ENCODE results near the gene SLC9A3.

The SLC9A3 gene

GRCh38 chr5:441996-442334 lies 82.3 kb downstream of the SLC9A3 start:
- TF ChIP-seq EZH2 (IDR thresholded peaks at IDR 0.05; ENCODE audit: borderline replicate concordance, low read length) (no peak), CTCF (IDR thresholded peaks at IDR 0.05; ENCODE audit: low read length) (no peak)
- H3F3A ChIP-seq (ENCODE audit: insufficient read depth, low read length), result peaks cover 2% of the 10 kb centered on the region
- no peaks in the 10 kb centered on the region for H4K20me1 ChIP-seq (ENCODE audit: insufficient read depth, low read length)
- H3K4me1 ChIP-seq (ENCODE audit: insufficient read depth, low read length, severe bottlenecking), result peaks cover 42% of the 10 kb centered on the region
- H2AFZ ChIP-seq (ENCODE audit: low read length), result no peak overlapping the region
- H3K4me3 ChIP-seq (ENCODE audit: low read depth, low read length, poor library complexity, severe bottlenecking), result peak overlapping the region; percentile 91
- no peak overlapping the region for H3K27ac ChIP-seq (ENCODE audit: low read depth, low read length, poor library complexity, severe bottlenecking)
- H3K9me2 ChIP-seq (ENCODE audit: low read depth, low read length), result no peaks in the 10 kb centered on the region
- H3K9ac ChIP-seq (ENCODE audit: low read length), result peak overlapping the region; percentile 88
- H3K9me3 ChIP-seq (ENCODE audit: low read length), result no peaks in the 10 kb centered on the region
- H3K36me3 ChIP-seq (ENCODE audit: insufficient read depth, low read length), result peaks cover 11% of the 10 kb centered on the region; the same call in 1 of the 2 replicates
- H3K27me3 ChIP-seq (ENCODE audit: insufficient read depth, low read length), result no peaks in the 10 kb centered on the region
- 0 out of 2 replicates have a peak, but pooled peaks cover 7% of the 10 kb centered on the region for H3K79me2 ChIP-seq (ENCODE audit: insufficient read depth, low read length)
- peak overlapping the region; percentile 89 for H3K4me2 ChIP-seq (ENCODE audit: low read length)

- Histone ChIP-seq H2AFZ (ENCODE audit: low read length) (no peak overlapping the region), H4K20me1 (ENCODE audit: insufficient read depth, low read length) (no peaks in the 10 kb centered on the region), H3K4me3 (ENCODE audit: low read depth, low read length, poor library complexity, severe bottlenecking) (no peak overlapping the region), H3K9me2 (ENCODE audit: low read depth, low read length) (no peaks in the 10 kb centered on the region), H3K36me3 (ENCODE audit: insufficient read depth, low read length) (peaks cover 2% of the 10 kb centered on the region; the same call in 1 of the 2 replicates), H3K9ac (ENCODE audit: low read length) (no peak overlapping the region), H3K27ac (ENCODE audit: low read depth, low read length, poor library complexity, severe bottlenecking) (peak overlapping the region; percentile 41), H3K9me3 (ENCODE audit: low read length) (no peaks in the 10 kb centered on the region), H3K4me2 (ENCODE audit: low read length) (no peak overlapping the region; the same call in 1 of the 2 replicates), H3K27me3 (ENCODE audit: insufficient read depth, low read length) (no peaks in the 10 kb centered on the region), H3K4me1 (ENCODE audit: insufficient read depth, low read length, severe bottlenecking) (peaks cover 42% of the 10 kb centered on the region), H3F3A (ENCODE audit: insufficient read depth, low read length) (no peaks in the 10 kb centered on the region; the same call in 1 of the 2 replicates), H3K79me2 (ENCODE audit: insufficient read depth, low read length) (0 out of 2 replicates have a peak, but pooled peaks cover 7% of the 10 kb centered on the region)
- TF ChIP-seq CTCF (IDR thresholded peaks at IDR 0.05; ENCODE audit: low read length), result no peak
- no peak for TF ChIP-seq EZH2 (IDR thresholded peaks at IDR 0.05; ENCODE audit: borderline replicate concordance, low read length)
Observed at GRCh38 chr5:440401-441201, 83.6 kb downstream of the SLC9A3 start.

GRCh38 chr5:439636-440035 lies 84.6 kb downstream of the SLC9A3 start:
- no peak overlapping the region for H3K4me3 ChIP-seq (ENCODE audit: low read depth, low read length, poor library complexity, severe bottlenecking)
- no peaks in the 10 kb centered on the region; the same call in 1 of the 2 replicates for H3F3A ChIP-seq (ENCODE audit: insufficient read depth, low read length)
- no peak overlapping the region; the same call in 1 of the 2 replicates for H3K4me2 ChIP-seq (ENCODE audit: low read length)
- TF ChIP-seq CTCF (IDR thresholded peaks at IDR 0.05; ENCODE audit: low read length) (no peak), EZH2 (IDR thresholded peaks at IDR 0.05; ENCODE audit: borderline replicate concordance, low read length) (no peak)
- no peaks in the 10 kb centered on the region for H3K36me3 ChIP-seq (ENCODE audit: insufficient read depth, low read length)
- H2AFZ ChIP-seq (ENCODE audit: low read length), result no peak overlapping the region
- H3K9me2 ChIP-seq (ENCODE audit: low read depth, low read length), result no peaks in the 10 kb centered on the region
- 0 out of 2 replicates have a peak, but pooled peaks cover 7% of the 10 kb centered on the region for H3K79me2 ChIP-seq (ENCODE audit: insufficient read depth, low read length)
- H4K20me1 ChIP-seq (ENCODE audit: insufficient read depth, low read length), result no peaks in the 10 kb centered on the region
- H3K4me1 ChIP-seq (ENCODE audit: insufficient read depth, low read length, severe bottlenecking), result peaks cover 36% of the 10 kb centered on the region
- H3K9ac ChIP-seq (ENCODE audit: low read length), result no peak overlapping the region
- H3K27ac ChIP-seq (ENCODE audit: low read depth, low read length, poor library complexity, severe bottlenecking), result peak overlapping the region; percentile 41
- H3K27me3 ChIP-seq (ENCODE audit: insufficient read depth, low read length), result no peaks in the 10 kb centered on the region
- no peaks in the 10 kb centered on the region for H3K9me3 ChIP-seq (ENCODE audit: low read length)
